Loucy (cell line): ENCODE results near the gene TNFRSF25.
"Not testable (repeated sequence)": the region's sequence is repeated elsewhere in the genome, so short reads cannot be mapped to it uniquely, and the experiment has no call there.

Source experiments
- CTCF ChIP-seq: fragments of 200-600 bp; sonication (generic); conservative IDR thresholded peaks from 2 replicates; pipeline ENCODE4 v1.5.1; 2014; ENCODE audit warnings: mild to moderate bottlenecking, antibody characterized with exemption, low read length
- EZH2phosphoT487 ChIP-seq: fragments of 200-600 bp; IDR thresholded peaks from 2 replicates; pipeline ENCODE4 v1.6.1; 2018; ENCODE audit warnings: antibody characterized with exemption, mild to moderate bottlenecking, moderate library complexity, borderline replicate concordance

GRCh38 chr1:6437012-6437700 lies 28.8 kb downstream of the TNFRSF25 start:
- not testable (repeated sequence) for TF ChIP-seq EZH2phosphoT487
- TF ChIP-seq CTCF = peak; percentile 41
